ENCODE data around the gene ZNF181.

The ZNF181 gene

GRCh38 chr19:34690372-34690771 is 43.7 kb upstream of the ZNF181 start:
- TF ChIP-seq SIN3A (IDR thresholded peaks at IDR 0.05; ENCODE audit: borderline replicate concordance, insufficient read depth, low read length) (no peak), POLR2AphosphoS5 (IDR thresholded peaks at IDR 0.05; ENCODE audit: low read depth, low read length) (no peak), FOXP2 (optimal IDR thresholded peaks at IDR 0.05; ENCODE audit: borderline replicate concordance, extremely low read depth, extremely low read length, insufficient read depth) (no peak), TAF1 (IDR thresholded peaks at IDR 0.05; ENCODE audit: borderline replicate concordance, insufficient read depth, low read length) (no peak), REST (IDR thresholded peaks at IDR 0.05; ENCODE audit: insufficient read depth in 1 of 2, low read depth in 2 of 2, low read length in 2 of 2) (no peak)

DNA sequence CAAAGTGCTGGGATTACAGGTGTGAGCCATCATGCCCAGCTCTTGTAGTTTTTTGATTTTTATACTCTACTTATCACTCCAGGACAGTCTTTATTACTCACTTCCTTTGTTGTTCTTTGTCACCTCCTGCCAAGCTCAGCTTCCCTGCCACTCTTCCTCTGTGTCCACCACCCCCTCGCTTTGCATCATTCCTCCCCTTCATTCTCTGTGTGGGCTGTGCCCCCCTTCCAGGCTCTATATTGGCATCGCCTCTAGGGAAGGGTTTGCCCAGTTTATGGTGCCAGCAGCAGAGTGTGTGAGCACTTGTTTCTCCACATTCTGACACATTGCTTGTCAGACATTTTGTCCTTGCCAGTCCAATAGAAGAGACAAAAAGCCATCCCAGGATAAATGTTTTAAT is 41.5 kb upstream of the ZNF181 start:
- TF ChIP-seq FOXP2 (optimal IDR thresholded peaks at IDR 0.05; ENCODE audit: borderline replicate concordance, extremely low read depth, extremely low read length, insufficient read depth) (no peak), TAF1 (IDR thresholded peaks at IDR 0.05; ENCODE audit: borderline replicate concordance, insufficient read depth, low read length) (no peak), REST (IDR thresholded peaks at IDR 0.05; ENCODE audit: insufficient read depth in 1 of 2, low read depth in 2 of 2, low read length in 2 of 2) (no peak), POLR2AphosphoS5 (IDR thresholded peaks at IDR 0.05; ENCODE audit: low read depth, low read length) (no peak), SIN3A (IDR thresholded peaks at IDR 0.05; ENCODE audit: borderline replicate concordance, insufficient read depth, low read length) (no peak)

DNA sequence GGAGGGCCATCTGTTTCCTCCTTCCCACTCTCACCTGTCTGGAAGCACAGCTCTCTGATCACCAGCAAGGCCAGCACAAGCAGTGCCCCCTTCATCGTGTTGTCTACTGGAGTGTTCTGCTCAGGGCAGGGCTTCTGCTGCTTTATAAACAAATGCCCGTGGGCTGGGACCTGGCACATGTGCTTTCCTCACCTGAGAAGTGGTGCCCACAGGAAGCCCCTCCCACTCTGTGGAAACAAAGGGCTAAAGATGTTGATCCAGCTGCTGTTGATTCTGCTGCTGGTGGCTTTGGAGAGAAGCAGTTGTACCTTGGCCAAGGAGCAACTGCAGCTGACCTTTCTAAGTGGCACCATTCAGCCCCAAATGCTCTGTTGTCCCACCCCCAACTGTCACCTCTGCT is 26.4 kb upstream of the ZNF181 start:
- TF ChIP-seq TAF1 (IDR thresholded peaks at IDR 0.05; ENCODE audit: borderline replicate concordance, insufficient read depth, low read length) (no peak), POLR2AphosphoS5 (IDR thresholded peaks at IDR 0.05; ENCODE audit: low read depth, low read length) (no peak), REST (IDR thresholded peaks at IDR 0.05; ENCODE audit: insufficient read depth in 1 of 2, low read depth in 2 of 2, low read length in 2 of 2) (no peak), FOXP2 (optimal IDR thresholded peaks at IDR 0.05; ENCODE audit: borderline replicate concordance, extremely low read depth, extremely low read length, insufficient read depth) (no peak), SIN3A (IDR thresholded peaks at IDR 0.05; ENCODE audit: borderline replicate concordance, insufficient read depth, low read length) (no peak)

DNA sequence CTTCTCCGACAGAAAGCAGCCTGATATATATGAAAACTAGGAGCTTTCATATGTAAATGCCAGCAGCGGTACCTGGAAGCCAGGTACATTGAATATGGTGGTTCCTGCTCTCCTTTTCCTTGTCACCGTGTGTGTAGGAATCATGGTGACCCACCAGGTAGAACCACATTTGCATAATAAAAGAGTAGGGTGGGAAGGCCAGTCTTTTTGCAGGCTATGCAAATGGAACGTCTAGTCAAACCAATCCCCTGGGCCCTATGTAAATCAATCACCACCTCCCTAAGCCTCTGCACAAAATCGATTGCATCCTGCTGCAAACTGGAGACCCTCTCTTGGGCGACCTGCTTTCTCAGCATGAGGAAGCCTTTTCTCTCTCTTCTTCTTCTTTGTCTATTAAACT is 22.2 kb upstream of the ZNF181 start:
- TF ChIP-seq POLR2AphosphoS5 (IDR thresholded peaks at IDR 0.05; ENCODE audit: low read depth, low read length) (no peak), REST (IDR thresholded peaks at IDR 0.05; ENCODE audit: insufficient read depth in 1 of 2, low read depth in 2 of 2, low read length in 2 of 2) (no peak)

Data from PFSK-1 (cell line).